HG03039 (cell line): ENCODE data around the gene TERT.
"Not testable (repeated sequence)": the region's sequence is repeated elsewhere in the genome, so short reads cannot be mapped to it uniquely, and the experiment has no call there.

ENCODE experiments used
- ATAC-seq: cut with Tn5 transposase; IDR thresholded peaks from one replicate; pipeline ENCODE4 v1.9.1; 2021; ENCODE audit warnings: mild to moderate bottlenecking, moderate library complexity; ENCODE audit not compliant: unreplicated experiment

The TERT gene

GRCh38 chr5:1331861-1332405 lies 37.1 kb upstream of the TERT start:
- ATAC-seq, result no peak

DNA sequence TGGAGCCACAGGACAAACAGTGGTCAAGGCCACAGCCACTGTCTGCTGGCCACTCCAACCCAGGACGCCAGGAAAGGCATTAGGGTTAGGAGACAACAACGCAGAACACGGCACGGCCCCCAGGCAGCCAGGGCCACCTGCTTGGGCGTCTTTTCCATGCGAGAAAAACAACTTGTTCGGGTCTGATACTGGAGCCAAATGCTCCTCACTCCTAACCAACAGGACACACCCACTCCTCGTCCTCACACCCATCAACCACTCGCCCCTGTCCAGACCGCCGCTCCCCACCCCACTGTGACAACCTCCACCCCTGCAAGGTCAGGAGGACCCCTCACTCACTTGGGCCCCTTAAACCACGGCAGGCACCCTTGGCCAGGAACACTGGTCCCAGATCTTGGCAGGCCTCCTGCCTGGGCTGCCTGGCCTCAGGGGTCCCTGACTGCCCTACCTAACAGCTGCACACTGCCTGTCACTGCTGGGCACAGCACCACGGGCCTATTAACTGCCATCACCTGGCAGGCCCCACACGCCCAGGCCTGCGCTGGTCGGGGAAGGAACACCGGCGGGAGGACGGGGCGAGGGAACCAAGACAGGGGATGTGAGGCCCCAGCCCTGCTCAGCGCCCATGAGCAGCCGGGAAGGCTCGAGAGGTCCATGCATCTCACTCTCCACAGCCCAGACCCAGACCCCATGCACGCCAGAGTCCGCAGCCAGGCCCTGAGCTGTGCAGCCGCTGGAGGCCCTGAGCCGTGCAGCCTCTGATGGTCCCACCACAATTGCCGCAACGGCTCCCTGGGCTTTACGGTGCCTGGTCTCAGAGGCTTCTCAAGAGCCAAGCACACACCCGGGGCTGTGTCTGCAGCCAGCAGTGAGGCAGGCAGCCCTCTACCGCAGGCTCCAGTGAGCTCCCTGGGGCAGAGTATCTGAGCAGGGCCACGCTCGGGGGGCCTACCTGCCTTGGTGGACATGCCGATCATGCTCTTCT lies 36.3 kb upstream of the TERT start:
- ATAC-seq, result no peak

GRCh38 chr5:1330146-1330846 lies 35.4 kb upstream of the TERT start:
- ATAC-seq, result no peak

DNA sequence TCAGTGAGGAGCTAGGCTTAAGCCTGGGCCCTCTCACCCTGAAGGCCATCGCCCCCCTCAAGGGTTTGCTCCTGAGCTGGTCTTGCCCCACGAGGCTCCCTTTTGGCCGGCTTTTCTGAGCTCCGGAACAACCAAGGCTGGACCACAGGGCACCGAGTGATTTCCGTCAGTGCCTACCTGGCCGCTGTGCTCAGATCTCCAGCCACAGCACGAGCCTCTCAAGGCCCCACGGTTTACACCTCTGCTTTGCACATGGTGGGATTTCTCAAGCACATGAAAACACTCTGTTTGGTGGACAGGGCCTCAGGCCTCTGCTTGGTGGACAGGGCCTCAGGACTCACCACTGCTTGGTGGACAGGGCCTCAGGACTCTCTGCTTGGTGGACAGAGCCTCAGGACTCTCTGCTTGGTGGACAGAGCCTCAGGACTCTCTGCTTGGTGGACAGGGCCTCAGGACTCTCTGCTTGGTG lies 34.3 kb upstream of the TERT start:
- no peak for ATAC-seq

- not testable (repeated sequence) for ATAC-seq
Measured at GRCh38 chr5:1328237-1329110, 33.6 kb upstream of the TERT start.

DNA sequence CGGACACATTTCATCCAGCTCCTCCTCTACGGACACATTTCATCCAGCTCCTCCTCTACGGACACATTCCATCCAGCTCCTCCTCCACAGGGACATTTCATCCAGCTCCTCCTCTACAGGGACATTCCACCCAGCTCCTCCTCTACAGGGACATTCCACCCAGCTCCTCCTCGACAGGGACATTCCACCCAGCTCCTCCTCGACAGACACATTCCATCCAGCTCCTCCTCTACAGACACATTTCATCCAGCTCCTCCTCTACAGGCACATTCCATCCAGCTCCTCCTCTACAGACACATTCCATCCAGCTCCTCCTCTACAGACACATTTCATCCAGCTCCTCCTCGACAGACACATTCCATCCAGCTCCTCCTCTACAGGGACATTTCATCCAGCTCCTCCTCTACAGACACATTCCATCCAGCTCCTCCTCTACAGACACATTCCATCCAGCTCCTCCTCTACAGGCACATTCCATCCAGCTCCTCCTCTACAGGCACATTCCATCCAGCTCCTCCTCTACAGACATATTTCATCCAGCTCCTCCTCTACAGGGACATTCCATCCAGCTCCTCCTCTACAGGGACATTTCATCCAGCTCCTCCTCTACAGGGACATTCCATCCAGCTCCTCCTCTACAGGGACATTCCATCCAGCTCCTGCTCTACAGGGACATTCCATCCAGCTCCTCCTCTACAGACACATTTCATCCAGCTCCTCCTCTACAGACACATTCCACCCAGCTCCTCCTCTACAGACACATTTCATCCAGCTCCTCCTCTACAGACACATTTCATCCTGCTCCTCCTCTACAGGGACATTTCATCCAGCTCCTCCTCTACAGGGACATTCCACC lies 32.3 kb upstream of the TERT start:
- not testable (repeated sequence) for ATAC-seq

GRCh38 chr5:1326532-1326875 lies 31.6 kb upstream of the TERT start:
- not testable (repeated sequence) for ATAC-seq

DNA sequence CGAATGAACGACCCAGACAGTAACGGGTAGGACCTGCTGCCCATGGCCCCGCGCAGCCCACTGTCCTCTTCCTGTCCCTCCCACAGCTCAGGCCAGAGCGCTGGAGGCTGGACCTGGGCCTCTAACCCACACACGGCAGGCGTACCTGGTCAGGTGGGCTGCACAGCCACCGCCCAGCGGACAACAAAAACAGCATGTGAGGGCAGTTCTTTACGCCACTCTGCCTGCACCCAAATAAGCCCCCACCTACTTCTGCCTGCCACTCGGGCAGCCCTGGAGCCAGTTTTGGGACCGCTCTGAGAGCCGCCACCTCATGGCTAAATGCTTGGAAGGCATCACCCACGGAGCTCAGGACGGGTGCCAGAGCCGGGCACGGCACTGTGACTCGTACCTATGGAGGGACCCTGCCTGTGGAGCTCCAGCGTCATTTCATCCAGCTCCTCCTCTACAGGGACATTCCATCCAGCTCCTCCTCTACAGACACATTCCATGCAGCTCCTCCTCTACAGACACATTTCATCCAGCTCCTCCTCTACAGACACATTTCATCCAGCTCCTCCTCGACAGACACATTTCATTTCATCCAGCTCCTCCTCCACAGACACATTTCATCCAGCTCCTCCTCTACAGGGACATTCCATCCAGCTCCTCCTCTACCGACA lies 31.1 kb upstream of the TERT start:
- ATAC-seq, result no peak

- ATAC-seq, result no peak
Measured at GRCh38 chr5:1325191-1325741, 30.4 kb upstream of the TERT start.

- no peak for ATAC-seq
Measured at GRCh38 chr5:1324719-1325190, 29.9 kb upstream of the TERT start.

DNA sequence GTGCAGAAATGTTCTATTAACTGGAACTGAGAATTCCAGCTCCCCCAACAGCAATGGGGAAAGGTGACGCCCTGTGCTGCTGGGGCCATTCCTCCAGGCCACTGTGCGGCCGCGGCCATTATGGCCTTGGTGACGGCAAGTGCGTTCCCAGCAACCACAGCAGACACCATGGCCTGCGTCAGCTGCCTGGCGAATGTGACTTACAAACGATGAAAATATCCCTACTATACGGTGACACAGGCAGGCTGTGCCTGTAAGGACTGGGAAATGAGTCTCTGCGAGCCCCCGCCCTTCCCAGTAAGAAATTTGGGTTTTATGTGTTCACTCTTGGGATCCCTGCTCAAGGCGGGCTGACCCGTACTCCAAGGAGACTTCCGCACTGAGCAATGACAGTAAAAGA lies 29.4 kb upstream of the TERT start:
- no peak for ATAC-seq

DNA sequence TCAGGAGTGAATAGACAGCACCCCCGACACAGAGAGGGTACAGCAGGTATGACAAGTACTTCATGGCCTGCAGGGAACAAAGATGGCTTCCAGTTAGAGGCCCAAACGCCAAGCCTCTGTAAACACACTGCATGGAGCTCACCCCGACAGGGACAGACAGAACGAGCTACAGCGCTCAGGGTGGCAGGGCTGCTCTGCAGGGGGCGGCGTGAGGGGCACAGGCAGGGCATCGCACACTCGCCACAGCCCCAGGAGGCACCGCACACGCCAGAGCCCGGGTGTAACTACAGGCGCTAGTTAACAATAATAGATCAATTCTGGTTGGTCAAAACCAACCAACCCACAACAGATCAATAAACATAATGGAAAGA lies 28.9 kb upstream of the TERT start:
- ATAC-seq, result no peak

GRCh38 chr5:1322955-1323802 lies 28.3 kb upstream of the TERT start:
- no peak for ATAC-seq

DNA sequence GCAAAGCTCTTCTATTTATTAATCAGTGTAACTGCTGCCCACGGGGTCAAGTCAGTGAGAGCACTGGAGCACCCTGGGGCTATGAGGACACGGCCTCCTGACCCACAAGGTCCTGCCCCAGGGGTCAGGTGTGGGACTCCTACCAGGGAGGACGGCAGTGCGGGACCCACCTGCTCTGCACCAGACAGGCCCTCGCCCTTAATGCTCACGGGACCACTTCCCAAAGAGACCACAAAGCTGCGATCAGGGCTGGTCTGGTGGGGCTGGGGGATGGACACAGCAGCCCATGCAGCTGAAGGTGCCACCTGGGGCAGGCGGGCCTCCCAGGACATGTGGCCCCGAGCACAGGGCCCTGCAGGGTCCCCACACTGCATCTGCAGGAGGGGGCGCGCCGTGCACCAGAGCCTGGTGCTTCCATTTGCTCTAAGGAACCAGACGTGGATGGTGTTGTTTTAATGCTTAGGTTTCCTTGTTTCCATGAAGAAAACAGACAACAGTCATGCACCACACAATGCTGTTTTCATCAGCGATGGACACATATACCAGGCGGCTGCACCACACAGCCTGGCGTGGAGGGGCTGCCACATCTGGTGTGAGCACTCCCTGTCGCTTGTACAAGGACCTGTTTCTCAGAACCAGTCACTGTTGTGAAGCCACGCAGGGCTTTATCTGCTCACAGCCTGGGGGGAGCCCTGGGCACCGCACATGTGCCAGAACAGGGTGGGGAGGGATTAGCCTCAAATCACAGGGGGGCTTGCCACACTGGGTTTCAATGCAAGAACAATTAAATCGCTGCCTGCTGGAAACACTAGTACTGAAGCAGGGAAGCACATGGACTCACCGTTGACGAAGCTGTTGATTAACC lies 27.4 kb upstream of the TERT start:
- ATAC-seq, result no peak

DNA sequence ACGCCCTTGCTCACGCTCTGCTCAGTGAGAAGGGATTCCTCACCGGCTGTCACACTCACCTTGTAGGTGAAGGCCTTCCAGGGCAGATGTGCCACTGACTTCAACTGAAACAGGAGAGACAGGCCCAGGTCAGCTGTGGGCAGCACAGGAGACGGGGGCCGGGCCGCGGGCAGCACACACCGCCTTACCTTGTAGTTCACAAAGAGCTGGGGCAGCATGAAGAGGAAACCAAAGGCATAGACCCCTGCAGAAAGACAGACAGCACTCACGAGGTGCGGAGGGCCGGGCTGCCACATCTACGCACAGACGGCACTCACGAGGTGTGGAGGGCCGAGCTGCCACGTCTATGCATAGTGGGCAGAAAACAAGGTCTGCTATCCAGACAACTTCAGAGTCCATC lies 26.7 kb upstream of the TERT start:
- ATAC-seq, result no peak

- no peak for ATAC-seq
Measured at GRCh38 chr5:1320436-1321344, 25.8 kb upstream of the TERT start.
